Activated naive CD8-positive, alpha-beta T cell (primary cell): Measurements from ENCODE around the gene ZNF511.

Source experiments
- H3K27ac Mint-ChIP-seq: one replicate; pipeline ENCODE4 v1.8.0; 2021; ENCODE audit warnings: mixed read lengths
- H3K27me3 Mint-ChIP-seq: one replicate; pipeline ENCODE4 v1.8.0; 2021; ENCODE audit warnings: mixed read lengths
- H3K36me3 Mint-ChIP-seq: one replicate; pipeline ENCODE4 v1.8.0; 2021; ENCODE audit warnings: mixed read lengths
- H3K4me1 Mint-ChIP-seq: one replicate; pipeline ENCODE4 v1.8.0; 2021; ENCODE audit warnings: low read depth, mixed read lengths
- H3K4me3 Mint-ChIP-seq: one replicate; pipeline ENCODE4 v1.8.0; 2021; ENCODE audit warnings: mild to moderate bottlenecking, mixed read lengths
- H3K9me3 Mint-ChIP-seq: one replicate; pipeline ENCODE4 v1.8.0; 2021; ENCODE audit warnings: low read depth, mixed read lengths

Gene ZNF511

DNA sequence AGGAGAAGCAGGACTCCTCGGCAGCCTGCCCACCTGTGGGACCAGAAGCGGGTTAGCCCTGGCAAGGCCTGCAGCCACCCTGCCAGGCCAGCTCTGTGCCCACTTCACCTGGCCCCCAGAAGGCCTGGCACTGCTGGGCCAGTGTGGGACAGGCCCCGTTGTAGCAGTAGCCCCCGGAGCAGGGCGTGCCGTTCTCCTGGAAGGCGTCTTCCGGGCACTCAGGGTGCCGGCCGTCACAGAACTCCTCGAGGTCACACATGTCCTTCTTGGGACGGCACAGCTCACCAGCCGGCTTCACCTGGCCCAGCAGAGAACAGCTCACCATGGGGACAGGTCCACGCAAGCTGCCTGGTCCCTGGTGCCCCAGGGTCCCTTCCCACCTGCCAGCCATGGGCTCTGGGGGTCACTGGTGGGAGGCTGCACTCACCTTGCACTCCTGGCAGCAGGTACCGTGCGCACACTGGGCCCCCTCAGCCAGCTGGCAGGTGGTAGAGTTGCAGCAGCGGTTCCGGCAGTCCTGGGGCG is 37.9 kb upstream of the ZNF511 start:
- no peaks in the 10 kb centered on the region for H3K9me3 Mint-ChIP-seq
- H3K4me3 Mint-ChIP-seq, result no peak overlapping the region
- no peak overlapping the region for H3K27ac Mint-ChIP-seq
- H3K36me3 Mint-ChIP-seq, result no peaks in the 10 kb centered on the region
- peaks cover 5% of the 10 kb centered on the region for H3K4me1 Mint-ChIP-seq
- no peaks in the 10 kb centered on the region for H3K27me3 Mint-ChIP-seq

- Mint-ChIP-seq H3K36me3 (no peaks in the 10 kb centered on the region), H3K9me3 (no peaks in the 10 kb centered on the region), H3K4me3 (no peak overlapping the region), H3K27me3 (no peaks in the 10 kb centered on the region), H3K27ac (no peak overlapping the region), H3K4me1 (peaks cover 6% of the 10 kb centered on the region)
Measured at GRCh38 chr10:133271521-133272300, 37.0 kb upstream of the ZNF511 start.

GRCh38 chr10:133272301-133272963 is 36.3 kb upstream of the ZNF511 start:
- Mint-ChIP-seq H3K4me1 (peaks cover 6% of the 10 kb centered on the region), H3K36me3 (no peaks in the 10 kb centered on the region), H3K4me3 (no peak overlapping the region), H3K9me3 (no peaks in the 10 kb centered on the region), H3K27ac (no peak overlapping the region), H3K27me3 (no peaks in the 10 kb centered on the region)

GRCh38 chr10:133272964-133273420 is 35.7 kb upstream of the ZNF511 start:
- H3K4me3 Mint-ChIP-seq, result no peak overlapping the region
- H3K36me3 Mint-ChIP-seq, result no peaks in the 10 kb centered on the region
- H3K27ac Mint-ChIP-seq, result no peak overlapping the region
- peaks cover 9% of the 10 kb centered on the region for H3K4me1 Mint-ChIP-seq
- H3K9me3 Mint-ChIP-seq, result no peaks in the 10 kb centered on the region
- H3K27me3 Mint-ChIP-seq, result no peaks in the 10 kb centered on the region

DNA sequence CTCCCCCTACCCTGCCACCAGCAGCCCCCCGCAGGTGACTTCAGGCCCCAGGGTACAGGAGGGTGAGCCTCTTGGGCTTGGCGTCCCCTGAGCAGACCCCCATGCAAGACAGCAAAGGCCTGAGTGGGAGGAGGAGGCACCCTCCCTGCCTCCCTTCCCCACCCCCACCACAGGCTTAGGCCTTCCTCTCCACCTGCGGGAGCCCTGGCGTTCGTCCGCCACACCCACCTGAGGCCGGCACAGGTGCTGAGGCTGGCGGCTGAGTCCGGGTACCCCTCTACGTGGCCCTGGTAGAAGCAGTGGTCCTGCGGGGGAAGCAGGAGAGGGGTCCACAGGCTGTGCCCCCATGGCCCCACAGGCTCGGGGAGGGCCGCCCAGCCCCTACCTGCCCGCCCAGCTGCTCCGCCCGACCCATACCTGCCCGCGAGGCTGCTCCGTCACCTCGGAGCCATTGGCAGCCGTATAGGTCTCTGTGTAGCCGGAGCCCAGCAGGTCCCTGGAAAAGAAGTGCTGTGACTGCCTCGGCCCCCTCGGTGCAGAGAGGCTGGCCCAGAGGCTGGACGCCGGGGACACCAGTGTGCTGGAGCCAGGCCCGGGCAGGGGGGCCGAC is 35.1 kb upstream of the ZNF511 start:
- Mint-ChIP-seq H3K4me3 (no peak overlapping the region), H3K9me3 (no peaks in the 10 kb centered on the region), H3K27me3 (no peaks in the 10 kb centered on the region), H3K36me3 (no peaks in the 10 kb centered on the region), H3K4me1 (peaks cover 16% of the 10 kb centered on the region), H3K27ac (no peak overlapping the region)

GRCh38 chr10:133274751-133275683 is 33.7 kb upstream of the ZNF511 start:
- Mint-ChIP-seq H3K4me1 (peaks cover 17% of the 10 kb centered on the region), H3K36me3 (no peaks in the 10 kb centered on the region), H3K27ac (peak overlapping the region; percentile 70), H3K9me3 (no peaks in the 10 kb centered on the region), H3K27me3 (no peaks in the 10 kb centered on the region), H3K4me3 (peak overlapping the region; percentile 88)

DNA sequence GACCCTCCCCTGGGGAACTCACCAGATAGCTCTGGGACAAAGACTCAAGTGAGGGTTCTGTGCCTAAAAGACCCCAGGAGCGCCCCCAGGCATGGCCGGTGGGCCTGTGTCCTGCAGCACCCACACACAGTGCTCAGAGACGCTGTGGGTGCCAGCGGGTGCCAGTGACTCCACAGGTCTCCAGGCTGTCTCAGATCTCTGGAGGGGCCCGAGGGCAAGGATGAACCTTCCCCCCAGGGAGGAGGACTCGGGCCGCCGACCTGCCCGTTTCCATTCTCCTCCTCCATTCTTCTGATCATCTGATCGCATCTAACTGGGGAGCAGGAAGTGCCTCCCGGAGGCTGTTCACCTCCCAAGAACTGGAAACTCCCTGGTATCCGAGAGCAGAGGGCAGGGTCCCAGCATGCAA is 33.0 kb upstream of the ZNF511 start:
- peak overlapping the region; percentile 66 for H3K27ac Mint-ChIP-seq
- H3K27me3 Mint-ChIP-seq, result no peaks in the 10 kb centered on the region
- H3K36me3 Mint-ChIP-seq, result no peaks in the 10 kb centered on the region
- H3K4me3 Mint-ChIP-seq, result peak overlapping the region; percentile 88
- H3K9me3 Mint-ChIP-seq, result no peaks in the 10 kb centered on the region
- peaks cover 17% of the 10 kb centered on the region for H3K4me1 Mint-ChIP-seq

DNA sequence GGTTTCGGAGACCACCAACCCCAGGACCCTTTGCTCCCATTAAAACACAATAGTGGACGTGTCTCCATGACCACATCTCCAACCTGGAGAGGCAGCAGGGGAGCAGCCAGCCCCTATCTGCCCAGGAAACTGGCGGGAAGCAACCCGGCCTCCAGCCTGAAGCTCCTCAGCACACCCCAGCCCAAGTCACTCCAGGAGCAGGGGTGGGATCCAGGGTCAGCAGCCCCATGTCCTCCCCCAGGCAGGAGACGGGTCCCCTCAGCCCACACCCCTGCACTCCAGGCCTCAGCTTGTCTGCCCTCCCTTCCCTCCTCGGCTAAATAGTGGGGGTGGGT is 32.6 kb upstream of the ZNF511 start:
- Mint-ChIP-seq H3K27ac (peak overlapping the region; percentile 66), H3K4me3 (peak overlapping the region; percentile 88), H3K27me3 (no peaks in the 10 kb centered on the region), H3K36me3 (no peaks in the 10 kb centered on the region), H3K4me1 (peaks cover 17% of the 10 kb centered on the region), H3K9me3 (no peaks in the 10 kb centered on the region)

- no peaks in the 10 kb centered on the region for H3K27me3 Mint-ChIP-seq
- peak within 1 kb of the TSS; percentile 88 for H3K4me3 Mint-ChIP-seq
- H3K36me3 Mint-ChIP-seq, result no peaks in the 10 kb centered on the region
- peaks cover 17% of the 10 kb centered on the region for H3K4me1 Mint-ChIP-seq
- peak within 1 kb of the TSS; percentile 66 for H3K27ac Mint-ChIP-seq
- no peaks in the 10 kb centered on the region for H3K9me3 Mint-ChIP-seq
Measured at GRCh38 chr10:133276435-133277201, 32.1 kb upstream of the ZNF511 start, which contains the start of gene ADAM8. ADAM8 (minus strand) TSS chr10:133276868; CDS start chr10:133276817, 51 bp downstream.

DNA sequence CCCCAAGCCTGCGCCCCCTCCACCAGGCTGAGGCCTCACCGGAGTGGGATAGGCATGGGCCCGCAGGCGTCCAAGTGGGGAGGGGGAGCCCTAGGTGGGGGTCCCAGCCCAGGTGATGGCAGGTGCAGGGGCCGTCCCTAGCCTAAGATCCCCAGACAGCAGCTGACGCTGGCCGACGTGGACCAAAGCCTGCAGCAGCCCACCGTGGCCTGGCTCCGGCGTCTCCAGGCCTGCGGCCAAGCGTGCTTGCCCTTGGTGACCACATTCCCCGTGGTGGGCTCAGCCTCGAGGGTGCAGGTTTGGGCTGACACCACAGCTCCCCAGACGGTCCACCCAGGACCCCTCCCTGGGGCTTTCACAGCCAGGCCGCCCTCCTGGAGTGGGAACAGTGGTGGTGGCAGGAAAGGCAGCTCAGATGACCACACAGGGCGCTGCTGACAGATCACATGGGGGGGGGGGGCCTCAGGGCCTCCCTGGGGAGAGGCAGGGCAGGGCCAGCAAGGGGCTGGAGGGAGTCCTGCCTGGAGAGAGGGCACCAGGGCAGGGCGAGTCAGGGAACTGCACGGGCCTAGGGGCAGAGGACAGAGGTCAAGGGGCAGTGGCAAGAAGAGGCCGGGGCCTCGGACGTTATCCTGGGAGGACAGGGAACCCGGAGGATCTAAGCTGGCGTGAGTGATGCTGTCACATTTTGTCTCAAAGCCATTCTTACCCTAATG is 31.3 kb upstream of the ZNF511 start:
- Mint-ChIP-seq H3K27me3 (no peaks in the 10 kb centered on the region), H3K4me3 (peak overlapping the region; percentile 46), H3K27ac (no peak overlapping the region), H3K36me3 (no peaks in the 10 kb centered on the region), H3K9me3 (no peaks in the 10 kb centered on the region), H3K4me1 (peaks cover 17% of the 10 kb centered on the region)

- Mint-ChIP-seq H3K4me3 (peak overlapping the region; percentile 63), H3K9me3 (no peaks in the 10 kb centered on the region), H3K27me3 (no peaks in the 10 kb centered on the region)
Measured at GRCh38 chr10:133277993-133278576, 30.6 kb upstream of the ZNF511 start.

DNA sequence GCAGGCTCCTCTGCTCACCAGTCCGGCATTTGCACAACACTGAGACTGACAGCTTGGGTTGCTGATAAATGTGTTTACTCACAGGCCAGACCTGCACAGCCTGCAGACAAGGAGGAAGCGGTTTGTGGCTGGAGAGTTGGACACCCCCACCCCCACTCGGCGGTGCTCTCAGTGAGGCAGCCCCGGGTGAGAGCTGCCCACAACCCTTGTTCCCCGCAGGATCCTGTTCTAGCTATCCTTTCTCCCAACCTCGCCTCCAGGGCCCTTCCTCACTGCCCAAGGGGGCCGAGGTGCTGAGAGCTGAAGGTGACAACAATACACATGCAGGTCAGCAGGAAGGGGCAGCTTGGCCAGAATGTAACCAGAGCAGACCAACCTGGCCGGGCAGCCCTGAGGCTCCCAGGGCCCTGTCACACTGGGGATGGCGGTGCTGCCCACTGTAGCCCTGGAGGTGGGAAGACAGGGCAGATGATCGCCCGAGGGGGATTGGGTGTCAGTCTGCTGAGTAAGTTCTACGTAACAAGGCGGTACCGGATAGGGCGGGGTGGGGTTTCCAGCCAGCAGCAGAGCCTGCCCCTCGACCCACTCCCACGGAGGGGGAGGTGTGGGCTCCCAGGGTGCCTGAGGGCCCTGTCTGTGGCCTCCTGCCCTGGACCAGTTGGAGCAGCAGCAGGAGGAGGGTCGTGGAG is 30.0 kb upstream of the ZNF511 start:
- peak overlapping the region; percentile 50 for H3K27ac Mint-ChIP-seq
- H3K36me3 Mint-ChIP-seq, result no peaks in the 10 kb centered on the region
- peak overlapping the region; percentile 63 for H3K4me3 Mint-ChIP-seq
- H3K27me3 Mint-ChIP-seq, result no peaks in the 10 kb centered on the region
- H3K9me3 Mint-ChIP-seq, result no peaks in the 10 kb centered on the region
- peaks cover 17% of the 10 kb centered on the region for H3K4me1 Mint-ChIP-seq

More at GRCh38 chr10:133277993-133278576, 30.6 kb upstream of the ZNF511 start:
- Mint-ChIP-seq H3K27ac (peak overlapping the region; percentile 50), H3K4me1 (peaks cover 17% of the 10 kb centered on the region), H3K36me3 (no peaks in the 10 kb centered on the region)
